HG03095 (cell line): ENCODE data around the gene PIP.
"Not testable (repeated sequence)": the region's sequence is repeated elsewhere in the genome, so short reads cannot be mapped to it uniquely, and the experiment has no call there.

Experiments used
- ATAC-seq: cut with Tn5 transposase; IDR thresholded peaks from one replicate; pipeline ENCODE4 v1.9.1; 2021; ENCODE audit warnings: moderate library complexity; ENCODE audit not compliant: unreplicated experiment

The PIP gene

DNA sequence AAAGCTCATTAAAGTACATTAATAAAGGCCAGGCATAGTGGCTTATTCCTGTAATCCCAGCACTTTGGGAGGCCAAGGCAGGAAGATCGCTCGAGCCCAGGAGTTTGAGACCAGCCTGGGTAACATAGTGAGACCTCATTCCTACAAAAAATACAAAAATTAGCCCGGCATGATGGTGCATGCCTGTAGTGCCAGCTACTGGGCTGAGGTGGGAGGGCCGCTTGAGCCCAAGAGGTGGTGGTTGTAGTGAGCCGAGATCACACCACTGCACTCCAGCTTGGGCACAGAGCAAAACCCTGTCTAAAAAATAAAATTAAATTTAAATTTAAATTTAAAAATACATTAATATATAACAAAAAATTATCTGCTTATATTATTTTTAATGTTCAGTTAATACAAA is 44.3 kb downstream of the PIP start:
- no peak for ATAC-seq

DNA sequence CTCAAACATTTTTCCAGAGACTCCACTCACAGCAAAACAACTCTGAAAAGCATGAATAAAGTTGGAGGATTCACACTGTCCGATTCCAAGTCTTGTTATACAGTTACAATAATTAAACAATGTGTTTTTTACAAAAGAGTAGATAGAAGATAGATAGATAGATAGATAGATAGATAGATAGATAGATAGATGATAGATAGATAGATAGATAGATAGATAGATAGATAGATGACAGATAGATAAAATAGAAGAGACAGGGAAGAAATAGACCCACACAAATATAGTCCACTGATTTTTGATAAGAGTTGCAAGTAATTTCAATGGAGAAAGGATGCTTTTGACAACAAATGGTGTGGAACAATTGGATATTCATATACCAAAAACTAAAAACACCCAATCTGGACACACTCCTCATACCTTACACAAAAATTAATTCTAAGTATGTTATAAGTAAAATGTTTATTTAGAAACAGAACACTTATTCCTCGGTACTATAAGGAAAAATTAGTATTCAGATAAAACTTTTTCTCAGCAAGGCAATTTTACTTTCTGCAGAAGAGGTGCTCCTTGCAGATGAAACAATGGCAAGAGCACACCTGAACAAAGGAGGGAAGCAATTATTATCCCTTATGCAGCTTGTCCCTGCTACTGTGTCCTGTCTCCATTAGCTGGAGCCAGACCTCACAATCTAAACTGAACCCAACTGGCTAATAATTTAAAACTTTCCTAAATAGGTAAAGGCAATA is 45.7 kb downstream of the PIP start:
- no peak for ATAC-seq

DNA sequence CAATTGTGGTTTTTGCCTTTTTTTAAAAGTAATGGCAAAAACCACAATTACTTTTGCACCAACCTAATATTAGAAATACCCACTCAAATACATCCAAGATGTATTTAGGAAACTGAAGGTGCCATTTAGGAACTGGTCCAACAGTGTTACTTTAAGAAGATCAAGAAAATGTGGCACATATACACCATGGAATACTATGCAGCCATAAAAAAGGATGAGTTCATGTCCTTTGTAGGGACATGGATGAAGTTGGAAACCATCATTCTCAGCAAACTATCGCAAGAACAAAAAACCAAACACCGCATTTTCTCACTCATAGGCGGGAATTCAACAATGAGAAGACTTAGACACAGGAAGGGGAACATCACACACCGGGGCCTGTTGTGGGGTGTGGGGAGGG is 48.9 kb downstream of the PIP start:
- not testable (repeated sequence) for ATAC-seq

DNA sequence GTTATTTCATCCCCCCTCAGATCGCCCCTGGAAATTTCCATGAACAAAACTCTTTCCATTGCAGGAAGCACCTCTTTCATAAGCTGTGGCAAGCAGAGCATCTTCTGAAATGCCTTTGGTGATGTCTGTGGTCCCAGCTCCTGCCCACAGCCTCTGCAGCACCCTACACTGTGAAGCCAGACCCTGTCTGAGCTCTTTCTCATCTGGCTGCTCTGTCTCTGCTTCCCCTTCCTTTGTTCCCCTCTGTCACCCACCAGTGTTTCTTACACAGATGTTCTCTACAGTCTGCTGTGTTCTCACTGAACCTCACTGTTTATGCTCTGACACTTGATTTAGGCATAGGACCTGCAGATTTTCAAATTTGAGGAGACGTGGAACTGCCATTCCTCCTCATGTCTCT is 49.5 kb downstream of the PIP start:
- no peak for ATAC-seq

DNA sequence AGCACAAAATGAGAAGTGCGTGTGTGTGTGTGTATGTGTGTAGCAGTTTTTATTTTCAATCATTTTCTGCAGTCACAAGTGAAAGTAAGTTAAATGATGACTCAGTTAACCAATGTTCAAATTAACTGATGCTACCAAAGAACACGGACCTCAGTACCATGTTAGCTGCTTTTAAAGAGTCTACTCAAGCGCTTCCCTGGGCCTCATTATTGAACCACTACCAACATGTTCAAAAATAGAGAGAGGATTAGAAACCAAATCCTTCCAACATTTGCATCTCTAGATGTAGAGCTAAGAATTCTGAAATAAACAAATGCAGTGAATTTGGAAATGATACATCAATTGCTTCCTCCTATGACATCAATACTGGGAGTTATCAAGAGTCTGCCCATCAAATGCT is 51.1 kb downstream of the PIP start, which contains the start of gene TAS2R39:
Gene TAS2R39, plus strand, starts transcription at position 396 of the 400 bp plus-strand sequence. Its CDS starts 0 bp downstream, at position 396.
- no peak for ATAC-seq

DNA sequence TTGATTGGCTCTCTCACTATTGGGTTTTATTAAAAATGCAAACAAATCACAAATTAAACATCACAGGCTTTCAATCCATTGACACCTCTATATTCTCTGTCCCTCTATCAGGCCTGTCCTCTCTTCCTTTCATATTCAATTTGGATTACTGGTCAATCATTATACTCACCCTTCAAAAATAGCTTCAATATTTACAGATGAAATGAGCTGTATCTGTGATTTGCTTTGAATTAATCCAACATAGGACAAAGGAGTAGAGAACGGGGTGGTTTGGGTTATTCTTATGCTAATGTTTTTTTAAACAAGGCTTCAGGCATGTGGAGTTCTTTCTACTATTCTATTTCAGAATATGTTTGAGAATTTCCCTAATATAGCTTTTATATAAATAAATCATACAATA is 53.7 kb downstream of the PIP start:
- ATAC-seq, result no peak

DNA sequence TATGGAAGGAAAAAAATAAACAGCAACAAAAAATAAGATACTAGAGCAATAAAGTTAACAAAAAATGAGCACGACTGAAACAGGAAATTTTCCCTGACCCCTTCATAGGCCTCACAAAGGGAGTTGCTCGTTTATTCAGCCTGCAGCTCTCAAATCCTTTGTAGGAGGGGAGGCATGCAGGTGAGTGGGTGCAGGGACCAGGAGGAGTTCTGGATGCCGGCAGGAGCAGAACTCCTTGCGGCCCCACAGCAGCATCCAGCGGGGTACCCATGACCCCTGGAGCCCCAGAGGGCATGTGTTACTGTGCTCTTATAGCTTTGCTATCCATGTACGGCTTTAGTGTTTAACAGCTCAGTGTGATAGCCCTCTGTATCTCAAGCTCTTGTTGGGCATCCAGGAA is 57.1 kb downstream of the PIP start:
- ATAC-seq, result no peak
